ENCODE results near the gene ZNF689. TPM values are rescaled to one million over a fixed set of nuclear protein-coding genes. Genes with fewer than 3 reads are reported as not detected.

The ZNF689 gene
- total and polyA plus RNA-seq, 2 of the 4 experiments (the other 2 are of a cell fraction) = 2.7 to 2.9 TPM

DNA sequence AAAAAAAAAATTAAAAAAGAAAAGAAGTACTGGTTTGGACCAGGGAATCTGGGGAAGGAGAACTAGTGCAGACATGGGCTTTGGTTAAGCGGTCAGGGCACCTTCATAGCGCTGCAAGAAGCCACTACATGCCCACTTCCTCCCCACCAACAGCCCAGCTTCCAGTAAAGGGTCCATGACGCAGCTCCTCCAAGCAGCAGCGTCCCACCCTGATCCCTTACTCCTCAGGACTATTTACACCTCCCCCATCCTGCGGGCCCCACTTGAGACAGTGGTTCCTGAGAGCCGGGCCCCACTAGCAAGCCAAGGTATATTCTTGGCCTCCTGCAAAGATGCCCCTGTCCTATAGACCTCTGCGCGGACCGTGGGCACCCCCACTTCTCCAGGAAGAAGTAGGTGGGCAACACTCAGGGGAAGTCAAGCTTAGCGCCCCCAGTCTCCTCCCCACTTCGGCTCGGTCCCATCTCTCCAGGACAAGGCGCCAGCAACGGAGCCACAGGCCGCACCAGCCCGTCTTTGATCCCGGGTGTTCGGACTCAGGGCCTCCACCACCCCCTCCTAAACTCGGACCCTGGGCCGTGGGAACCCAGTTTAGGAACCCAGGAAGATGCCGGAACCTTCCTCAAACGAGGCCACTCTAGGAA, 39.7 kb upstream of the ZNF689 start (continued):
- TF ChIP-seq MAFK (IDR thresholded peaks at IDR 0.05; ENCODE audit: low read depth, low read length) = no peak

GRCh38 chr16:30647274-30647571, 37.0 kb upstream of the ZNF689 start:
- Histone ChIP-seq H3K36me3 (ENCODE audit: control insufficient read depth, insufficient read depth, low read length) (no peaks in the 10 kb centered on the region), H3K14ac (replicated peaks; ENCODE audit: low read depth, low read length) (no peak overlapping the region), H2AK9ac (replicated peaks; ENCODE audit: low read depth, low read length, poor library complexity) (no peak overlapping the region), H3K9me3 (ENCODE audit: control insufficient read depth, insufficient read depth, low read length) (no peaks in the 10 kb centered on the region), H3K27ac (ENCODE audit: insufficient read depth, low read length) (no peak overlapping the region), H3K56ac (ENCODE audit: extremely low read depth, insufficient read depth, low read length) (no peak overlapping the region), H2AFZ (replicated peaks; ENCODE audit: low read length, poor library complexity) (no peak overlapping the region), H2BK15ac (ENCODE audit: low read depth, low read length) (no peak overlapping the region), H2BK5ac (ENCODE audit: low read depth, low read length, poor library complexity, severe bottlenecking) (no peak overlapping the region), H2AK5ac (ENCODE audit: low read depth, low read length) (no peak overlapping the region), H3K23ac (ENCODE audit: low read depth, low read length) (no peak overlapping the region), H3K4ac (ENCODE audit: low read depth, low read length) (no peak overlapping the region), H3K27me3 (ENCODE audit: control insufficient read depth, insufficient read depth, low read length) (no peaks in the 10 kb centered on the region), H2BK20ac (ENCODE audit: low read depth, low read length) (no peak overlapping the region), H3K4me1 (ENCODE audit: control insufficient read depth, insufficient read depth, low read length) (peaks cover 6% of the 10 kb centered on the region; the same call in 1 of the 2 replicates), H4K91ac (ENCODE audit: insufficient read depth, low read depth, low read length) (no peak overlapping the region), H4K8ac (ENCODE audit: low read depth in 2 of 2, low read length in 2 of 2) (no peak overlapping the region), H3K4me3 (ENCODE audit: insufficient read depth, low read depth, low read length) (no peak overlapping the region), H3K18ac (ENCODE audit: low read depth, low read length) (no peak overlapping the region), H4K20me1 (ENCODE audit: insufficient read depth, low read length) (no peaks in the 10 kb centered on the region), H3K79me1 (ENCODE audit: low read depth in 1 of 2, low read length in 2 of 2) (peaks cover 8 to 10% of the 10 kb centered on the region in 2 experiments), H3K9me1 (ENCODE audit: insufficient read depth, low read length) (peaks cover 3% of the 10 kb centered on the region; the same call in 1 of the 2 replicates), H2BK120ac (ENCODE audit: low read depth, low read length) (no peak overlapping the region), H4K5ac (ENCODE audit: low read depth, low read length) (no peak overlapping the region), H3K9ac (ENCODE audit: low read depth, low read length) (no peak overlapping the region), H3K4me2 (ENCODE audit: low read depth, low read length) (no peak overlapping the region)
- no peak for TF ChIP-seq NFE2L2 (IDR thresholded peaks at IDR 0.05; ENCODE audit: low read depth, low read length)
- no peak for TF ChIP-seq RCOR1 (IDR thresholded peaks at IDR 0.05; ENCODE audit: insufficient replicate concordance, low read length)
- TF ChIP-seq, protein P1, sequence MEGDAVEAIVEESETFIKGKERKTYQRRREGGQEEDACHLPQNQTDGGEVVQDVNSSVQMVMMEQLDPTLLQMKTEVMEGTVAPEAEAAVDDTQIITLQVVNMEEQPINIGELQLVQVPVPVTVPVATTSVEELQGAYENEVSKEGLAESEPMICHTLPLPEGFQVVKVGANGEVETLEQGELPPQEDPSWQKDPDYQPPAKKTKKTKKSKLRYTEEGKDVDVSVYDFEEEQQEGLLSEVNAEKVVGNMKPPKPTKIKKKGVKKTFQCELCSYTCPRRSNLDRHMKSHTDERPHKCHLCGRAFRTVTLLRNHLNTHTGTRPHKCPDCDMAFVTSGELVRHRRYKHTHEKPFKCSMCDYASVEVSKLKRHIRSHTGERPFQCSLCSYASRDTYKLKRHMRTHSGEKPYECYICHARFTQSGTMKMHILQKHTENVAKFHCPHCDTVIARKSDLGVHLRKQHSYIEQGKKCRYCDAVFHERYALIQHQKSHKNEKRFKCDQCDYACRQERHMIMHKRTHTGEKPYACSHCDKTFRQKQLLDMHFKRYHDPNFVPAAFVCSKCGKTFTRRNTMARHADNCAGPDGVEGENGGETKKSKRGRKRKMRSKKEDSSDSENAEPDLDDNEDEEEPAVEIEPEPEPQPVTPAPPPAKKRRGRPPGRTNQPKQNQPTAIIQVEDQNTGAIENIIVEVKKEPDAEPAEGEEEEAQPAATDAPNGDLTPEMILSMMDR (conservative IDR thresholded peaks at IDR 0.05; ENCODE audit: low read depth, low read length) = no peak
- TF ChIP-seq MAFK (IDR thresholded peaks at IDR 0.05; ENCODE audit: low read depth, low read length) = no peak
- TF ChIP-seq MXI1 (IDR thresholded peaks at IDR 0.05; ENCODE audit: borderline replicate concordance, low read depth, low read length) = no peak
- TF ChIP-seq CHD1 (IDR thresholded peaks at IDR 0.05; ENCODE audit: low read depth, low read length) = no peak
- no peak for TF ChIP-seq FOS (IDR thresholded peaks at IDR 0.05; ENCODE audit: low read depth, low read length)
- TF ChIP-seq, protein P2, sequence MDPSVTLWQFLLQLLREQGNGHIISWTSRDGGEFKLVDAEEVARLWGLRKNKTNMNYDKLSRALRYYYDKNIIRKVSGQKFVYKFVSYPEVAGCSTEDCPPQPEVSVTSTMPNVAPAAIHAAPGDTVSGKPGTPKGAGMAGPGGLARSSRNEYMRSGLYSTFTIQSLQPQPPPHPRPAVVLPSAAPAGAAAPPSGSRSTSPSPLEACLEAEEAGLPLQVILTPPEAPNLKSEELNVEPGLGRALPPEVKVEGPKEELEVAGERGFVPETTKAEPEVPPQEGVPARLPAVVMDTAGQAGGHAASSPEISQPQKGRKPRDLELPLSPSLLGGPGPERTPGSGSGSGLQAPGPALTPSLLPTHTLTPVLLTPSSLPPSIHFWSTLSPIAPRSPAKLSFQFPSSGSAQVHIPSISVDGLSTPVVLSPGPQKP (IDR thresholded peaks at IDR 0.05; ENCODE audit: borderline replicate concordance, low read depth, low read length) = no peak
- no peak for TF ChIP-seq CEBPB (IDR thresholded peaks at IDR 0.05; ENCODE audit: low read depth, low read length)
- TF ChIP-seq USF2 (IDR thresholded peaks at IDR 0.05; ENCODE audit: low read depth, low read length) = no peak
- TF ChIP-seq RFX5 (IDR thresholded peaks at IDR 0.05; ENCODE audit: low read depth, low read length) = no peak
- TF ChIP-seq RAD21 (IDR thresholded peaks at IDR 0.05; ENCODE audit: low read length) = no peak
- CTCF ChIA-PET = no interaction called here
- BruUV-seq (replicated peaks) = no TSS peak
- DNase-seq (no peak), ATAC-seq (ENCODE audit: low read depth) (no peak)
- in situ Hi-C loops (cut with MboI; ENCODE audit: low sequenced_read_pairs) = no loop called here
- intact Hi-C loops (cut with micrococcal nuclease) = no loop called here
- POLR2A ChIA-PET (ENCODE audit: unreplicated experiment) = no interaction called here
- WGBS, 2 experiments (ENCODE audit: extremely low coverage in 2 of 2, insufficient read length in 1 of 2) = no CpG with 5 or more reads among the region's 1 CpG
- dilution Hi-C loops (cut with HindIII; ENCODE audit: low sequenced_read_pairs, unreplicated experiment) = no loop called here

All from IMR-90 (cell line).